GM12878 (cell line): ENCODE results near the gene PACSIN3. TPM values are rescaled to one million over a fixed set of nuclear protein-coding genes. Genes with fewer than 3 reads are reported as not detected.

Source experiments
- ATAC-seq: fragments of 200-7000 bp; cut with Tn5 transposase; 3 replicates; pipeline ENCODE4 v1.9.1; 2020; ENCODE audit warnings: mild to moderate bottlenecking, moderate library complexity
- BruUV-seq: library from RNA; stranded (reverse); fragments of 400-500 nt; replicated peaks from 2 replicates; lab custom pipeline; 2021; lab: Mats Ljungman, UMichigan
- CTCF ChIA-PET: fragments of 300-600 bp; sonication (Branson Sonifier 250); formaldehyde crosslinking; extraction: SDS; loops from one replicate; lab custom pipeline; 2021; ENCODE audit warnings: inconsistent platforms; lab: Yijun Ruan, JAX
- POLR2A ChIA-PET: fragments of 350-600 bp; formaldehyde crosslinking; extraction: SDS; loops from one replicate; lab custom pipeline; 2021; ENCODE audit warnings: inconsistent platforms; lab: Charles Lee
- RAD21 ChIA-PET: fragments of 300-600 bp; sonication (Branson Sonifier 250); formaldehyde crosslinking; loops from one replicate; lab custom pipeline; 2023; ENCODE audit warnings: antibody characterized with exemption; ENCODE audit not compliant: unreplicated experiment; lab: Charles Lee
- SMC1A ChIA-PET: fragments of 300-600 bp; sonication (Branson Sonifier 250); formaldehyde crosslinking; loops from one replicate; lab custom pipeline; 2023; ENCODE audit not compliant: unreplicated experiment, uncharacterized antibody; lab: Charles Lee
- DNase-seq: peaks from one replicate; pipeline ENCODE4 v3.0.0-alpha.2; 2011; ENCODE audit warnings: low read depth, low spot score
- FAIRE-seq: peaks from 3 replicates; lab custom pipeline; 2011; peaks lifted over from hg19 to GRCh38; lab: Jason Lieb, UNC
- H2AFZ ChIP-seq: 2 replicates; pipeline ENCODE4 v1.6.0; 2011; ENCODE audit warnings: low read depth, low read length, control low read depth; ENCODE audit not compliant: control insufficient read depth
- H3K27ac ChIP-seq: 2 replicates; pipeline ENCODE4 v1.5.1; 2011; ENCODE audit warnings: control low read depth; ENCODE audit not compliant: control insufficient read depth, insufficient read depth
- H3K27me3 ChIP-seq, 2 experiments: replicated peaks in 1 of 2; 2 replicates each; pipeline versions ENCODE4 v1.6.0 to v1.6.1; 2011; ENCODE audit warnings: low read length in 1 of 2; ENCODE audit not compliant: control insufficient read depth in 2 of 2, insufficient read depth in 2 of 2
- H3K36me3 ChIP-seq, 2 experiments: 2 replicates each; pipeline ENCODE4 v1.5.1; 2011; ENCODE audit warnings: low read length in 1 of 2; ENCODE audit not compliant: control insufficient read depth in 2 of 2, insufficient read depth in 2 of 2
- H3K4me1 ChIP-seq: 2 replicates; pipeline ENCODE4 v1.6.1; 2011; ENCODE audit warnings: mild to moderate bottlenecking, low read length, moderate library complexity, mixed read lengths; ENCODE audit not compliant: control insufficient read depth, insufficient read depth
- H3K4me2 ChIP-seq: 2 replicates; pipeline ENCODE4 v1.6.0; 2011; ENCODE audit warnings: control low read depth; ENCODE audit not compliant: control insufficient read depth, insufficient read depth
- H3K4me3 ChIP-seq: fragments of 200-600 bp; sonication (generic); 2 replicates; pipeline ENCODE4 v1.5.1; 2016
- H3K79me2 ChIP-seq: 2 replicates; pipeline ENCODE4 v1.6.0; 2011; ENCODE audit warnings: low read length; ENCODE audit not compliant: control insufficient read depth, insufficient read depth
- H3K9ac ChIP-seq: 2 replicates; pipeline ENCODE4 v1.8.0; 2011; ENCODE audit warnings: low read length, control low read depth, mixed read lengths; ENCODE audit not compliant: control insufficient read depth, insufficient read depth
- H3K9me3 ChIP-seq: replicated peaks from 3 replicates; pipeline ENCODE4 v1.5.1; 2011; ENCODE audit warnings: mild to moderate bottlenecking, low read length; ENCODE audit not compliant: control insufficient read depth, insufficient read depth
- H4K20me1 ChIP-seq: 2 replicates; pipeline ENCODE4 v1.6.0; 2011; ENCODE audit not compliant: control insufficient read depth, insufficient read depth
- CBX5 ChIP-seq: sonication (generic); IDR thresholded peaks from 2 replicates; pipeline ENCODE4 v1.6.1; 2016; ENCODE audit warnings: low read depth, moderate library complexity, mild to moderate bottlenecking, inconsistent platforms
- CHD2 ChIP-seq: IDR thresholded peaks from 2 replicates; pipeline ENCODE4 v1.6.1; 2011; ENCODE audit warnings: low read depth, low read length, improper control_type of control experiment, borderline replicate concordance
- CREB1 ChIP-seq: IDR thresholded peaks from 2 replicates; pipeline ENCODE4 v1.6.1; 2012; ENCODE audit warnings: low read depth, mild to moderate bottlenecking, inconsistent platforms
- EGR1 ChIP-seq, 2 experiments: IDR thresholded peaks; 1 replicate in 1 of 2; 2 replicates in 1 of 2; pipeline ENCODE4 v1.6.1; 2011 to 2012; ENCODE audit warnings: low read depth in 2 of 2, low read length in 2 of 2, borderline replicate concordance in 1 of 2, mild to moderate bottlenecking in 1 of 2, moderate library complexity in 1 of 2
- EZH2 ChIP-seq: IDR thresholded peaks from 2 replicates; pipeline ENCODE4 v1.6.1; 2012; ENCODE audit warnings: low read depth, mild to moderate bottlenecking, control low read depth, inconsistent platforms, low read length, borderline replicate concordance; ENCODE audit not compliant: control insufficient read depth
- NFIC ChIP-seq: IDR thresholded peaks from 2 replicates; pipeline ENCODE4 v1.6.1; 2012; ENCODE audit warnings: low read depth, mild to moderate bottlenecking, inconsistent platforms, low read length, moderate library complexity
- NR2C2 ChIP-seq: IDR thresholded peaks from 2 replicates; pipeline ENCODE4 v1.6.1; 2011; ENCODE audit warnings: borderline replicate concordance, low read depth; ENCODE audit not compliant: control insufficient read depth, insufficient read length
- PAX8 ChIP-seq: fragments of 450-650 bp; IDR thresholded peaks from 2 replicates; pipeline ENCODE4 v1.6.1; 2017; ENCODE audit warnings: mild to moderate bottlenecking, moderate library complexity
- SMAD1 ChIP-seq: fragments of 450-650 bp; IDR thresholded peaks from 2 replicates; pipeline ENCODE4 v1.6.1; 2018; ENCODE audit warnings: mild to moderate bottlenecking, low read depth; ENCODE audit not compliant: partially characterized antibody
- ZNF622 ChIP-seq: fragments of 450-650 bp; IDR thresholded peaks from 2 replicates; pipeline ENCODE4 v1.6.1; 2017; ENCODE audit warnings: mild to moderate bottlenecking, inconsistent platforms
- WGBS: methylation state at CpG from one replicate; pipeline ENCODE4 v1.1.6; 2016; ENCODE audit warnings: low lambda C conversion rate; ENCODE audit not compliant: insufficient replicate concordance, insufficient coverage; ENCODE audit errors: missing lambda C conversion rate; 5-methylcytosine and 5-hydroxymethylcytosine counted together
- in situ Hi-C: fragments of 300-500 bp; cut with MboI; formaldehyde crosslinking; loops from 9 replicates; pipeline ENCODE4 v1.14.3; 2018; ENCODE audit warnings: mixed read lengths
- intact Hi-C: fragments of 100-400 bp; cut with micrococcal nuclease; formaldehyde crosslinking; loops from one replicate; pipeline ENCODE4 v1.14.2; 2022; ENCODE audit not compliant: unreplicated experiment
- polyA plus RNA-seq, 11 experiments: library from polyadenylated mRNA; depleted of rRNA in 4 of 11; unstranded in 6 of 11; stranded (reverse) in 5 of 11; fragments of >200 nt; fragmentation: Nextera tagmentation in 4 of 11; fragmentation: Illumina TruSeq in 1 of 11; extraction: Ambion mirVana in 4 of 11; extraction: Trizol in 1 of 11; gene quantifications; 1 replicate in 1 of 11; 2 replicates in 10 of 11; pipeline versions ENCODE4 v1.2.1 to v1.2.3, GENCODE V29; 2011 to 2016; ENCODE audit warnings: inconsistent platforms in 2 of 11, missing spikeins in 2 of 11, low read depth in 1 of 11
- total RNA-seq, 4 experiments: library from RNA; depleted of rRNA in 3 of 4; stranded (reverse); fragments of >200 nt in 3 of 4; fragmentation: Illumina TruSeq in 1 of 4; extraction: Trizol in 1 of 4; gene quantifications; 2 replicates each; pipeline versions ENCODE4 v1.2.1 to v1.2.3, GENCODE V29; 2013 to 2021
- TF ChIP-seq, protein P1 (sequence below): fragments of 450-650 bp; IDR thresholded peaks from 2 replicates; pipeline ENCODE4 v1.6.1; 2017; ENCODE audit warnings: borderline replicate concordance
- TF ChIP-seq, protein P2 (sequence below): IDR thresholded peaks from 2 replicates; pipeline ENCODE4 v1.6.1; 2011; ENCODE audit warnings: mild to moderate bottlenecking, low read depth, low read length, moderate library complexity; ENCODE audit not compliant: insufficient replicate concordance

PACSIN3 gene
- total and polyA plus RNA-seq, 10 of the 15 experiments (the other 5 are each of a cell fraction or from before 2014, with no cell fraction given), result 0.05 to 0.82 (median 0.22) TPM; not detected in 1

DNA sequence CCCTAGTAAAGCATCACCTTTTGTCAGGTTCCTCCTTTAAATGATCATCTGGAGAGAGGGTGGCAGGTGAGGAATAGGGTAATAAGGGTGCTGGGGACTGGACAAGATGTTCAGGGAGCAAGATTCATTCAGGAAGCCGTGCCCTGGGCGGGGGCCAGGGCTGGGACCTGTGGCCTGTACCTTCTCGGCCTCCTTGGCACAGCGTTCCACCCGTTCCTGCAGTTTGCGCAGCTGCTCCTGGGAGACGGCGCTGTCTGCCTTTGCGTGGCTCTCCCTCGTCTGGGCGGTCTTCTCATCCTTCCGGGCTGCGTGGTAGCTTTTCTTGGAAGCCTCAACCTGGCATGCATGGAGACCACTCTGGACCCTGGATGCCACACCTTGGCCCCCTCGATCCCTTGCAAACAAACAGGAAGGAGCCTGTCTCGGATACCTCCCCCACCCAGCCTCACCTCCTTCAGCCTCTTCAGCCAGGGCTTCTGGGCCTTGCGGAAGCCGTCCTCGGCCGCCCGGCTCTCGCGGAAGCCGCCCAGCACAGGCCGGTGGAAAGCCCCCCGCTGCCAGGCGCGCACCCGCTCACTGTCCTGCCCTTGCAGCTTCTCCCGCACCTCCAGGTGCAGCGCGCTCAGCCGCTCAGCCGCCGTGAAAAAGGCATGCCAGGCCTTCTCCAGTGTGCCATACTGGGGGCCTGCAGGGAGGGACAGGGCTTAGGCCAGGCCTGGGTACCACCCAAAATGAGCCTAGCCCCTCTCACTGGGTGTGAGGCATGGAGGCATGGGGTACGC, 6.0 kb downstream of the PACSIN3 start:
- H3K36me3 ChIP-seq, result no peaks in the 10 kb centered on the region
- FAIRE-seq (no peak), DNase-seq (no peak), ATAC-seq (no peak)
- ChIA-PET SMC1A (interaction anchor here (0.6 to 5.1 kb wide), 8 partner anchors 25 to 337 kb away, joined by 3 to 35 read pairs (median 4); partner anchors contain the start of genes ACP2 and DDB2), POLR2A (interaction anchor here (0.5 kb wide), 1 partner anchor 10 kb away, joined by 3 read pairs; no protein-coding TSS in a partner anchor), CTCF (interaction anchor here (0.7 to 6.6 kb wide), 16 partner anchors 7 to 274 kb away, joined by 3 to 88 read pairs (median 5); partner anchors contain the start of genes ACP2, DDB2, NR1H3 and PACSIN3), RAD21 (interaction anchor here (0.6 to 3.7 kb wide), 6 partner anchors 34 to 446 kb away, joined by 3 to 29 read pairs (median 4); partner anchors contain the start of genes ACP2 and DDB2)
- WGBS, result 68% methylated on average over 34 of the region's 35 CpGs
- no peak overlapping the region for H3K27ac ChIP-seq
- peaks cover 15% of the 10 kb centered on the region for H3K79me2 ChIP-seq
- H3K4me1 ChIP-seq, result peaks cover 11% of the 10 kb centered on the region
- peaks cover 0 to 2% of the 10 kb centered on the region in 2 experiments; a peak in 1 of 4 replicates for H3K27me3 ChIP-seq
- no TSS peak for BruUV-seq
- in situ Hi-C loops, result no loop called here
- no peaks in the 10 kb centered on the region for H3K9me3 ChIP-seq
- H2AFZ ChIP-seq, result no peak overlapping the region
- H4K20me1 ChIP-seq, result no peaks in the 10 kb centered on the region
- TF ChIP-seq, protein P1, sequence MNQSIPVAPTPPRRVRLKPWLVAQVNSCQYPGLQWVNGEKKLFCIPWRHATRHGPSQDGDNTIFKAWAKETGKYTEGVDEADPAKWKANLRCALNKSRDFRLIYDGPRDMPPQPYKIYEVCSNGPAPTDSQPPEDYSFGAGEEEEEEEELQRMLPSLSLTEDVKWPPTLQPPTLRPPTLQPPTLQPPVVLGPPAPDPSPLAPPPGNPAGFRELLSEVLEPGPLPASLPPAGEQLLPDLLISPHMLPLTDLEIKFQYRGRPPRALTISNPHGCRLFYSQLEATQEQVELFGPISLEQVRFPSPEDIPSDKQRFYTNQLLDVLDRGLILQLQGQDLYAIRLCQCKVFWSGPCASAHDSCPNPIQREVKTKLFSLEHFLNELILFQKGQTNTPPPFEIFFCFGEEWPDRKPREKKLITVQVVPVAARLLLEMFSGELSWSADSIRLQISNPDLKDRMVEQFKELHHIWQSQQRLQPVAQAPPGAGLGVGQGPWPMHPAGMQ, result no peak
- no peak for TF ChIP-seq EGR1 (IDR thresholded peaks at IDR 0.05; ENCODE audit: borderline replicate concordance in 1 of 2, low read depth in 2 of 2, low read length in 2 of 2)
- no peak for TF ChIP-seq ZNF622
- TF ChIP-seq PAX8, result no peak
- TF ChIP-seq CREB1, result no peak
- no peak for TF ChIP-seq SMAD1
- TF ChIP-seq NR2C2, result no peak
- TF ChIP-seq NFIC, result no peak
- no peak for TF ChIP-seq CBX5
- TF ChIP-seq, protein P2, sequence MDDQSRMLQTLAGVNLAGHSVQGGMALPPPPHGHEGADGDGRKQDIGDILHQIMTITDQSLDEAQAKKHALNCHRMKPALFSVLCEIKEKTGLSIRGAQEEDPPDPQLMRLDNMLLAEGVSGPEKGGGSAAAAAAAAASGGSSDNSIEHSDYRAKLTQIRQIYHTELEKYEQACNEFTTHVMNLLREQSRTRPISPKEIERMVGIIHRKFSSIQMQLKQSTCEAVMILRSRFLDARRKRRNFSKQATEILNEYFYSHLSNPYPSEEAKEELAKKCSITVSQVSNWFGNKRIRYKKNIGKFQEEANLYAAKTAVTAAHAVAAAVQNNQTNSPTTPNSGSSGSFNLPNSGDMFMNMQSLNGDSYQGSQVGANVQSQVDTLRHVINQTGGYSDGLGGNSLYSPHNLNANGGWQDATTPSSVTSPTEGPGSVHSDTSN, result no peak
- TF ChIP-seq EZH2, result no peak
- no peak for TF ChIP-seq CHD2
- H3K9ac ChIP-seq, result no peak overlapping the region
- no peak overlapping the region for H3K4me2 ChIP-seq
- intact Hi-C loops, result no loop called here
- no peak overlapping the region for H3K4me3 ChIP-seq
